ENCODE data around the gene DDAH2. TPM values are rescaled to one million over a fixed set of nuclear protein-coding genes. Genes with fewer than 3 reads are reported as not detected.

Gene DDAH2
- total RNA-seq, 1 donor from 2014 or later, result 72.4 TPM

- Histone ChIP-seq H3K79me2 (ENCODE audit: insufficient read depth, low read length) (peaks cover 12% of the 10 kb centered on the region), H3K9ac (ENCODE audit: low read length) (no peak overlapping the region), H2AFZ (ENCODE audit: low read depth, low read length) (no peak overlapping the region), H3K27ac (ENCODE audit: low read depth, low read length) (no peak overlapping the region), H3K4me1 (ENCODE audit: insufficient read depth, low read length) (peaks cover 13% of the 10 kb centered on the region), H4K20me1 (ENCODE audit: insufficient read depth, low read length) (peaks cover 26% of the 10 kb centered on the region), H3K36me3 (ENCODE audit: insufficient read depth, low read length) (peaks cover 7% of the 10 kb centered on the region), H3K9me3 (ENCODE audit: insufficient read depth, low read depth, low read length) (no peaks in the 10 kb centered on the region), H3K27me3 (ENCODE audit: insufficient read depth, low read length) (no peaks in the 10 kb centered on the region), H3K4me2 (ENCODE audit: low read length) (no peak overlapping the region), H3K4me3 (ENCODE audit: insufficient read depth, low read depth, low read length) (no peak overlapping the region)
- H3K4me1 Mint-ChIP-seq (ENCODE audit: low read depth, unreplicated experiment), result peaks cover 5% of the 10 kb centered on the region
- no peak for TF ChIP-seq CTCF (IDR thresholded peaks at IDR 0.05; ENCODE audit: insufficient read depth, low read depth, low read length)
- no peak for TF ChIP-seq EZH2 (IDR thresholded peaks at IDR 0.05; ENCODE audit: insufficient read depth, low read length)
- H3K9me3 Mint-ChIP-seq (ENCODE audit: unreplicated experiment), result peaks cover 3% of the 10 kb centered on the region
- FAIRE-seq (no peak), DNase-seq (ENCODE audit: low read depth) (no peak)
- peaks cover 8% of the 10 kb centered on the region for H3K27me3 Mint-ChIP-seq (ENCODE audit: low read depth, unreplicated experiment)
- peak overlapping the region; percentile 2 for H3K4me3 Mint-ChIP-seq (ENCODE audit: unreplicated experiment)
- no peak overlapping the region for H3K27ac Mint-ChIP-seq (ENCODE audit: unreplicated experiment)
- peaks cover 23% of the 10 kb centered on the region for H3K36me3 Mint-ChIP-seq (ENCODE audit: low read depth, unreplicated experiment)
Measured at GRCh38 chr6:31725502-31726350, 3.4 kb downstream of the DDAH2 start.

- Histone ChIP-seq H3K9ac (ENCODE audit: low read length) (no peak overlapping the region), H3K4me2 (ENCODE audit: low read length) (no peak overlapping the region), H2AFZ (ENCODE audit: low read depth, low read length) (no peak overlapping the region), H3K79me2 (ENCODE audit: insufficient read depth, low read length) (peaks cover 8% of the 10 kb centered on the region), H3K27me3 (ENCODE audit: insufficient read depth, low read length) (no peaks in the 10 kb centered on the region), H4K20me1 (ENCODE audit: insufficient read depth, low read length) (peaks cover 19% of the 10 kb centered on the region), H3K4me1 (ENCODE audit: insufficient read depth, low read length) (peaks cover 7% of the 10 kb centered on the region), H3K9me3 (ENCODE audit: insufficient read depth, low read depth, low read length) (no peaks in the 10 kb centered on the region), H3K36me3 (ENCODE audit: insufficient read depth, low read length) (peaks cover 7% of the 10 kb centered on the region), H3K4me3 (ENCODE audit: insufficient read depth, low read depth, low read length) (no peak overlapping the region), H3K27ac (ENCODE audit: low read depth, low read length) (no peak overlapping the region)
- peaks cover 5% of the 10 kb centered on the region for H3K9me3 Mint-ChIP-seq (ENCODE audit: unreplicated experiment)
- TF ChIP-seq EZH2 (IDR thresholded peaks at IDR 0.05; ENCODE audit: insufficient read depth, low read length) (no peak), CTCF (IDR thresholded peaks at IDR 0.05; ENCODE audit: insufficient read depth, low read depth, low read length) (no peak)
- DNase-seq (ENCODE audit: low read depth) (no peak), FAIRE-seq (no peak)
- H3K27me3 Mint-ChIP-seq (ENCODE audit: low read depth, unreplicated experiment), result peaks cover 16% of the 10 kb centered on the region
- no peak overlapping the region for H3K27ac Mint-ChIP-seq (ENCODE audit: unreplicated experiment)
- peaks cover 4% of the 10 kb centered on the region for H3K4me1 Mint-ChIP-seq (ENCODE audit: low read depth, unreplicated experiment)
- peaks cover 21% of the 10 kb centered on the region for H3K36me3 Mint-ChIP-seq (ENCODE audit: low read depth, unreplicated experiment)
- H3K4me3 Mint-ChIP-seq (ENCODE audit: unreplicated experiment), result no peak overlapping the region
Measured at GRCh38 chr6:31723980-31724691, 5.0 kb downstream of the DDAH2 start.
